A673 (cell line): ENCODE data around the gene OR10G2.

ENCODE experiments used
- CTCF ChIP-seq: fragments of 300-800, 200-600 bp; sonication (generic); conservative IDR thresholded peaks from 2 replicates; pipeline ENCODE4 v1.5.1; 2017; ENCODE audit warnings: low read depth, mild to moderate bottlenecking, antibody characterized with exemption, low read length, moderate library complexity, mixed read lengths
- EZH2 ChIP-seq: fragments of 200-600 bp; sonication (generic); IDR thresholded peaks from 2 replicates; pipeline ENCODE4 v1.6.1; 2017; ENCODE audit warnings: borderline replicate concordance, low read depth, mild to moderate bottlenecking, mixed read lengths, antibody characterized with exemption, low read length; ENCODE audit not compliant: poor library complexity, severe bottlenecking

GRCh38 chr14:21654215-21654614, 19.5 kb upstream of the OR10G2 start:
- no peak for TF ChIP-seq CTCF
- no peak for TF ChIP-seq EZH2
